ENCODE results near the gene OR5B21.

The OR5B21 gene

GRCh38 chr11:58490827-58491226 is 17.1 kb downstream of the OR5B21 start:
- no peak for DNase-seq

GRCh38 chr11:58487170-58487569 is 20.7 kb downstream of the OR5B21 start:
- no peak for DNase-seq

DNA sequence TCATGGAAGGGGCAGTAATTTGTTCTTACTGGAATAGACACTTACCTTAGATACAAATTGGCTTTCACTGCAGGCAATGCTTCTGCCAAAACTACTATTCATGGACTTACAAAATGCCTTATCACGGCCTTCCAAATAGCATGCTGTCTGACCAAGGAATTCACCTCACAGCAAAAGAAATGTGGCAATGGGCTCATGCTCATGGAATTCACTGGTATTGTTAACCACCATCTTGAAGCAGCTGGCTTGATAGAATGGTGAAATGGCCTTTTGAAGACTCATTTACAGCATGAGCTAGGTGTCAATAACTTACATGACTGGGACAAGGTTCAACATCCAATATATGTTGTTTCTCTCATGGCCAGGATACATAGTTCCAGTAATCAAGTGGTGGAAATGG is 21.9 kb downstream of the OR5B21 start:
- no peak for DNase-seq

- DNase-seq: no peak
Observed at GRCh38 chr11:58471892-58472291, 36.0 kb downstream of the OR5B21 start.

DNA sequence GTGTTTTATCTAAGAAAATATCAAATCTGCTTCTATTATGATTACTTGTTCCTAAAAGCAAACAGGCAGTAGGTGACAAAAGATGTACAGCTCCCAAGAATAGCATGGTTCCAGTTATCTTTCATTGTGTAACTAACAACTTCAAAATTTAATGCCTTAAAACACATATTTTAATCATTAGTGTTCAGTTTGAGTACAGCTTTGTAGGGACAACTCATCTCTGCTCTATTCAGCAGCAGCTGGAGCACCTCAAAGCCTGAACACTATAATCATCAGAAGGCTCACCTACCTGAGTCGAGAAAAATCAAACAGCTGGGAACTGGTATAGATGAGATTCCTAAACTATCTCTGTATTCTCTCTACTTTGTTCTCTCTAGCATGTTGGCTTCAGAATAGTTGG is 41.6 kb downstream of the OR5B21 start:
- DNase-seq: no peak

DNA sequence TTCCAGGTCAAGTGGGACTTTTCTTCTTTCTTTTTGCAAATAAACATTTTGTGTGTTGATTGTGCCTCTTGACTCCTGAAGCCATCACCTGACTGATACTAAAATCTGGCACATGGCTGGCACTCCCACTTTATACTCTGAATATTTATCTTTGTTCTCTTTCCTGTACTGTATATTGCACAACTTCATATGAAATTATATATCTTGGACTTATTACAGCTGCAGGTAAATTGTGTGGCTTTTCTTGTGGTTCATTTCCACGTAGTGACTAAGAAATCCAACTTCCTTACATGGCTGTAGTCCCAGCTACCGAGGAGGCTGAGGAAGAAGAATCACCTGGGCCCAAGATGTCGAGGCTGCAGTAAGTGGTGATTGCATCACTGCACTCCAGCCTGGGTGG is 42.2 kb downstream of the OR5B21 start:
- no peak for DNase-seq
